Endothelial cell of umbilical vein (primary cell): ENCODE data around the gene C19orf85. TPM values are rescaled to one million over a fixed set of nuclear protein-coding genes. Genes with fewer than 3 reads are reported as not detected.
A peak's percentile ranks its signal among the peaks of the same experiment; 100 is the strongest.

Experiments used
- BruUV-seq: library from RNA; stranded (reverse); fragments of 400-500 nt; replicated peaks from 2 replicates; lab custom pipeline; 2021; lab: Mats Ljungman, UMichigan
- CTCF ChIA-PET: fragments of 300-600, 350-600 bp; sonication (Branson Sonifier 250); formaldehyde crosslinking; loops from one replicate; lab custom pipeline; 2021; ENCODE audit warnings: antibody characterized with exemption, inconsistent platforms; lab: Charles Lee
- POLR2A ChIA-PET: fragments of 300-600, 350-600 bp; sonication (Branson Sonifier 250); formaldehyde crosslinking; loops from one replicate; lab custom pipeline; 2021; ENCODE audit warnings: antibody characterized with exemption, inconsistent platforms; lab: Charles Lee
- DNase-seq: peaks from one replicate; pipeline ENCODE4 v3.0.0-alpha.2; 2011; ENCODE audit warnings: low read depth, low spot score
- FAIRE-seq: peaks from 2 replicates; lab custom pipeline; 2011; peaks lifted over from hg19 to GRCh38; lab: Jason Lieb, UNC
- H2AFZ ChIP-seq: 2 replicates; pipeline ENCODE4 v1.6.0; 2012; ENCODE audit warnings: low read depth, low read length, control low read depth, inconsistent platforms
- H3K27ac ChIP-seq: 2 replicates; pipeline ENCODE4 v1.5.1; 2011; ENCODE audit warnings: low read depth, mild to moderate bottlenecking, control low read depth, low read length, moderate library complexity; ENCODE audit not compliant: insufficient read depth
- H3K27me3 ChIP-seq, 2 experiments: 2 replicates each; pipeline versions ENCODE4 v1.6.0 to v1.6.1; 2011; ENCODE audit warnings: low read length in 2 of 2, mixed read lengths in 1 of 2; ENCODE audit not compliant: control insufficient read depth in 2 of 2, insufficient read depth in 2 of 2
- H3K36me3 ChIP-seq, 2 experiments: 2 replicates in 1 of 2; 3 replicates in 1 of 2; pipeline ENCODE4 v1.5.1; 2011; ENCODE audit warnings: low read length in 2 of 2, mild to moderate bottlenecking in 1 of 2, moderate library complexity in 1 of 2; ENCODE audit not compliant: control insufficient read depth in 2 of 2, insufficient read depth in 2 of 2; ENCODE audit errors: extremely low read depth in 1 of 2
- H3K4me1 ChIP-seq: 3 replicates; pipeline ENCODE4 v1.5.1; 2011; ENCODE audit warnings: mild to moderate bottlenecking, low read length; ENCODE audit not compliant: control insufficient read depth, insufficient read depth; ENCODE audit errors: extremely low read depth
- H3K4me2 ChIP-seq: 2 replicates; pipeline ENCODE4 v1.6.1; 2011; ENCODE audit warnings: low read length, control low read depth, mixed read lengths; ENCODE audit not compliant: insufficient read depth
- H3K4me3 ChIP-seq, 3 experiments: fragments of 200-600 bp in 1 of 3; sonication (generic), shearing (Covaris generic) in 1 of 3; replicated peaks in 1 of 3; 2 replicates each; pipeline ENCODE4 v1.5.1; 2011 to 2016; ENCODE audit warnings: control low read depth in 3 of 3, low read length in 3 of 3, mild to moderate bottlenecking in 2 of 3, inconsistent platforms in 1 of 3, low read depth in 1 of 3, moderate library complexity in 1 of 3; ENCODE audit not compliant: insufficient read depth in 1 of 3
- H3K79me2 ChIP-seq: 2 replicates; pipeline ENCODE4 v1.6.0; 2012; ENCODE audit warnings: low read length, inconsistent platforms; ENCODE audit not compliant: control insufficient read depth, insufficient read depth
- H3K9ac ChIP-seq: replicated peaks from 2 replicates; pipeline ENCODE3; 2011; ENCODE audit warnings: low read length, control low read depth; ENCODE audit not compliant: insufficient read depth; ENCODE audit errors: extremely low read depth
- H3K9me1 ChIP-seq: replicated peaks from 3 replicates; pipeline ENCODE4 v1.6.0; 2011; ENCODE audit warnings: mild to moderate bottlenecking, low read length; ENCODE audit not compliant: control insufficient read depth, insufficient read depth; ENCODE audit errors: extremely low read depth
- H3K9me3 ChIP-seq: replicated peaks from 2 replicates; pipeline ENCODE4 v1.5.1; 2012; ENCODE audit warnings: low read length, inconsistent platforms; ENCODE audit not compliant: control insufficient read depth, insufficient read depth
- H4K20me1 ChIP-seq: replicated peaks from 2 replicates; pipeline ENCODE3; 2011; ENCODE audit warnings: mild to moderate bottlenecking, low read length; ENCODE audit not compliant: control insufficient read depth, insufficient read depth; ENCODE audit errors: extremely low read depth
- EZH2 ChIP-seq: IDR thresholded peaks from 2 replicates; pipeline ENCODE4 v1.6.1; 2012; ENCODE audit warnings: borderline replicate concordance, low read depth, mild to moderate bottlenecking, moderate library complexity, low read length, inconsistent platforms; ENCODE audit not compliant: severe bottlenecking
- GATA2 ChIP-seq: IDR thresholded peaks from 2 replicates; pipeline ENCODE4 v1.7.0; 2011; ENCODE audit warnings: low read depth, mild to moderate bottlenecking, moderate library complexity, mixed read lengths, low read length; ENCODE audit not compliant: insufficient read length, insufficient read depth
- JUN ChIP-seq: IDR thresholded peaks from 2 replicates; pipeline ENCODE4 v1.6.1; 2011; ENCODE audit warnings: borderline replicate concordance, low read depth; ENCODE audit not compliant: insufficient read length, insufficient read depth
- MAX ChIP-seq: IDR thresholded peaks from 2 replicates; pipeline ENCODE4 v1.6.1; 2011; ENCODE audit not compliant: insufficient read depth, insufficient read length
- MYC ChIP-seq: IDR thresholded peaks from one replicate; pipeline ENCODE4 v1.6.1; 2011; ENCODE audit warnings: mild to moderate bottlenecking, low read depth, low read length
- POLR2A ChIP-seq: IDR thresholded peaks from 2 replicates; pipeline ENCODE4 v1.6.1; 2012; ENCODE audit warnings: low read depth, mild to moderate bottlenecking, control low read depth, low read length
- dilution Hi-C: fragments of 300-500 bp; cut with MboI; formaldehyde crosslinking; loops from one replicate; pipeline ENCODE4 v1.15.0; 2019; ENCODE audit warnings: low sequenced_read_pairs; ENCODE audit not compliant: extremely low pct_ligation_motif_present
- intact Hi-C: fragments of 100-400 bp; cut with micrococcal nuclease; formaldehyde crosslinking; loops from one replicate; pipeline ENCODE4 v1.10.0; 2022
- polyA plus RNA-seq, 4 experiments: library from polyadenylated mRNA; depleted of rRNA in 3 of 4; stranded (reverse) in 3 of 4; unstranded in 1 of 4; fragments of >200 nt; gene quantifications; 2 replicates each; pipeline versions ENCODE4 v1.2.1 to v1.2.3, GENCODE V29; 2011 to 2012; ENCODE audit warnings: missing spikeins in 1 of 4
- total RNA-seq: library from RNA; stranded (reverse); gene quantifications from 2 replicates; pipeline ENCODE4 v1.2.3, GENCODE V29; 2021

The C19orf85 gene
- total and polyA plus RNA-seq, 2 donors (not counting 3 experiments of a cell fraction or from before 2014, with no cell fraction given): not detected

GRCh38 chr19:55483706-55484592 lies 19.4 kb upstream of the C19orf85 start:
- Histone ChIP-seq H2AFZ (no peak overlapping the region), H4K20me1 (no peaks in the 10 kb centered on the region), H3K4me3 (no peak overlapping the region), H3K4me2 (peak overlapping the region; percentile 81), H3K9me1 (no peaks in the 10 kb centered on the region), H3K36me3 (peaks cover 0 to 3% of the 10 kb centered on the region in 2 experiments), H3K27ac (peak overlapping the region; percentile 64), H3K9ac (peak overlapping the region; percentile 74), H3K27me3 (no peaks in the 10 kb centered on the region), H3K4me1 (peaks cover 34% of the 10 kb centered on the region), H3K79me2 (peaks cover 9% of the 10 kb centered on the region), H3K9me3 (no peaks in the 10 kb centered on the region)
- intact Hi-C loops: no loop called here
- DNase-seq (no peak), FAIRE-seq (no peak)
- ChIA-PET CTCF (interaction anchor here (0.9 to 6.1 kb wide), 6 partner anchors 16 to 343 kb away, joined by 3 to 91 read pairs (median 5); partner anchors contain the start of gene ZNF865), POLR2A (no interaction called here)
- dilution Hi-C loops: no loop called here
- BruUV-seq: no TSS peak
- no peak for TF ChIP-seq GATA2
- no peak for TF ChIP-seq MYC
- TF ChIP-seq JUN: no peak
- TF ChIP-seq EZH2: no peak
- no peak for TF ChIP-seq POLR2A
- no peak for TF ChIP-seq MAX
